ENCODE measurements around the gene CDH4.

CDH4 gene

DNA sequence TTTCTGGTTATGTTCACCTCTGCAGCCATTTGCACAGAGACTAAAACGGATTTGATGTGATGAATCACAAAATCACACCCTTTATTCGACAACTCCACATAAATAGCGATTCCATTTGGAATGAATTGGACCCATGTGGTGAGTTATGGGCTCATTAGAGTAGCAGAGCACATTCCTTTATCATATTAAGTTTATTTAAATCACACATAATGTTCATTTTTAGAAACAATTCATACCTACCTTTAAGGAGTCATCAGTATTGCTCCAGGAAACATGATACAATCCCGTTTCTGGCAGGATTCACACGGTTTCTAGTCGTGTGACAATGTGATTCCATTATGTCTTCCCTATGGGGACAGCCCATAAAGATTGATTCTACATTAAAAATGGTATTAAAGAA lies 303.5 kb downstream of the CDH4 start:
- peaks cover 3% of the 10 kb centered on the region for H3K27me3 ChIP-seq (ENCODE audit: control insufficient read depth, insufficient read depth, low read length)
- no peaks in the 10 kb centered on the region for H3K36me3 ChIP-seq (ENCODE audit: control insufficient read depth, insufficient read depth, low read length)
- no peak overlapping the region for H3K9ac ChIP-seq (ENCODE audit: low read depth, low read length)
- H3K4me3 ChIP-seq (ENCODE audit: low read depth, low read length) = no peak overlapping the region
- no peaks in the 10 kb centered on the region for H3K4me1 ChIP-seq (ENCODE audit: control insufficient read depth, insufficient read depth, low read length)
- peaks cover 3% of the 10 kb centered on the region for H3K9me3 ChIP-seq (ENCODE audit: control insufficient read depth, insufficient read depth, low read length)

GRCh38 chr20:61556111-61556510 lies 304.1 kb downstream of the CDH4 start:
- peaks cover 3% of the 10 kb centered on the region for H3K27me3 ChIP-seq (ENCODE audit: control insufficient read depth, insufficient read depth, low read length)
- H3K4me1 ChIP-seq (ENCODE audit: control insufficient read depth, insufficient read depth, low read length) = no peaks in the 10 kb centered on the region
- peaks cover 3% of the 10 kb centered on the region for H3K9me3 ChIP-seq (ENCODE audit: control insufficient read depth, insufficient read depth, low read length)
- no peaks in the 10 kb centered on the region for H3K36me3 ChIP-seq (ENCODE audit: control insufficient read depth, insufficient read depth, low read length)
- no peak overlapping the region for H3K4me3 ChIP-seq (ENCODE audit: low read depth, low read length)
- no peak overlapping the region for H3K9ac ChIP-seq (ENCODE audit: low read depth, low read length)

GRCh38 chr20:61556673-61557072 lies 304.6 kb downstream of the CDH4 start:
- no peak overlapping the region for H3K4me3 ChIP-seq (ENCODE audit: low read depth, low read length)

DNA sequence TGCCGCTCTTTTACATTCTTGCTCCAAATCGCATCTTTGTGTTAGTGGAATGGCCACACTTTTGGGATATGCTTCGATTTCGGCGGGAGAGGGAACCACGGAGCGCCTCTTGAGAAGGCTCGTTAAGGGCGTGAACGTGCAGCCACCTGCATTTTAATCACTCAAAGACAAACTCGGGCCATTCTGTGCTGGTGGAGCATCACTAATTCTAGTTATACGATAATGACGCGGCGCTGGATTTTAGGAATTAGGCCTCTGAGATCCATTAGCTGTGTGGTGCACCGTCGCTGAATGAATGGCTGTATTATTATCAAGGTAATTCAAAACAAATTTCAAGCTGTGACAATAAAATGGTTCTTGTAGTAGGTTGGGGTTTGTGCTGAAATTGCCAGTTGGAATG lies 305.6 kb downstream of the CDH4 start:
- H3K27me3 ChIP-seq (ENCODE audit: control insufficient read depth, insufficient read depth, low read length) = peaks cover 3% of the 10 kb centered on the region
- no peaks in the 10 kb centered on the region for H3K36me3 ChIP-seq (ENCODE audit: control insufficient read depth, insufficient read depth, low read length)
- H3K4me1 ChIP-seq (ENCODE audit: control insufficient read depth, insufficient read depth, low read length) = no peaks in the 10 kb centered on the region
- no peak overlapping the region for H3K9ac ChIP-seq (ENCODE audit: low read depth, low read length)
- H3K4me3 ChIP-seq (ENCODE audit: low read depth, low read length) = no peak overlapping the region
- no peaks in the 10 kb centered on the region for H3K9me3 ChIP-seq (ENCODE audit: control insufficient read depth, insufficient read depth, low read length)

More at GRCh38 chr20:61556673-61557072, 304.6 kb downstream of the CDH4 start:
- no peaks in the 10 kb centered on the region for H3K36me3 ChIP-seq (ENCODE audit: control insufficient read depth, insufficient read depth, low read length)
- H3K27me3 ChIP-seq (ENCODE audit: control insufficient read depth, insufficient read depth, low read length) = peaks cover 3% of the 10 kb centered on the region
- peaks cover 3% of the 10 kb centered on the region for H3K9me3 ChIP-seq (ENCODE audit: control insufficient read depth, insufficient read depth, low read length)
- no peaks in the 10 kb centered on the region for H3K4me1 ChIP-seq (ENCODE audit: control insufficient read depth, insufficient read depth, low read length)
- H3K9ac ChIP-seq (ENCODE audit: low read depth, low read length) = no peak overlapping the region

- H3K9ac ChIP-seq (ENCODE audit: low read depth, low read length) = no peak overlapping the region
- H3K27me3 ChIP-seq (ENCODE audit: control insufficient read depth, insufficient read depth, low read length) = no peaks in the 10 kb centered on the region
- H3K36me3 ChIP-seq (ENCODE audit: control insufficient read depth, insufficient read depth, low read length) = no peaks in the 10 kb centered on the region
These were observed 306.7 kb downstream of the CDH4 start for GRCh38 chr20:61558726-61559125.

GRCh38 chr20:61559706-61560315 lies 307.8 kb downstream of the CDH4 start:
- H3K4me3 ChIP-seq (ENCODE audit: low read depth, low read length) = no peak overlapping the region
- H3K27me3 ChIP-seq (ENCODE audit: control insufficient read depth, insufficient read depth, low read length) = no peaks in the 10 kb centered on the region
- no peak overlapping the region for H3K9ac ChIP-seq (ENCODE audit: low read depth, low read length)
- H3K4me1 ChIP-seq (ENCODE audit: control insufficient read depth, insufficient read depth, low read length) = no peaks in the 10 kb centered on the region
- H3K9me3 ChIP-seq (ENCODE audit: control insufficient read depth, insufficient read depth, low read length) = no peaks in the 10 kb centered on the region
- H3K36me3 ChIP-seq (ENCODE audit: control insufficient read depth, insufficient read depth, low read length) = no peaks in the 10 kb centered on the region

More at GRCh38 chr20:61558726-61559125, 306.7 kb downstream of the CDH4 start:
- H3K4me1 ChIP-seq (ENCODE audit: control insufficient read depth, insufficient read depth, low read length) = no peaks in the 10 kb centered on the region
- H3K9me3 ChIP-seq (ENCODE audit: control insufficient read depth, insufficient read depth, low read length) = no peaks in the 10 kb centered on the region
- H3K4me3 ChIP-seq (ENCODE audit: low read depth, low read length) = no peak overlapping the region

- no peaks in the 10 kb centered on the region for H3K36me3 ChIP-seq (ENCODE audit: control insufficient read depth, insufficient read depth, low read length)
- H3K4me1 ChIP-seq (ENCODE audit: control insufficient read depth, insufficient read depth, low read length) = no peaks in the 10 kb centered on the region
- H3K27me3 ChIP-seq (ENCODE audit: control insufficient read depth, insufficient read depth, low read length) = no peaks in the 10 kb centered on the region
- H3K9ac ChIP-seq (ENCODE audit: low read depth, low read length) = no peak overlapping the region
- no peaks in the 10 kb centered on the region for H3K9me3 ChIP-seq (ENCODE audit: control insufficient read depth, insufficient read depth, low read length)
- H3K4me3 ChIP-seq (ENCODE audit: low read depth, low read length) = no peak overlapping the region
These were observed 308.3 kb downstream of the CDH4 start for GRCh38 chr20:61560361-61560853.

DNA sequence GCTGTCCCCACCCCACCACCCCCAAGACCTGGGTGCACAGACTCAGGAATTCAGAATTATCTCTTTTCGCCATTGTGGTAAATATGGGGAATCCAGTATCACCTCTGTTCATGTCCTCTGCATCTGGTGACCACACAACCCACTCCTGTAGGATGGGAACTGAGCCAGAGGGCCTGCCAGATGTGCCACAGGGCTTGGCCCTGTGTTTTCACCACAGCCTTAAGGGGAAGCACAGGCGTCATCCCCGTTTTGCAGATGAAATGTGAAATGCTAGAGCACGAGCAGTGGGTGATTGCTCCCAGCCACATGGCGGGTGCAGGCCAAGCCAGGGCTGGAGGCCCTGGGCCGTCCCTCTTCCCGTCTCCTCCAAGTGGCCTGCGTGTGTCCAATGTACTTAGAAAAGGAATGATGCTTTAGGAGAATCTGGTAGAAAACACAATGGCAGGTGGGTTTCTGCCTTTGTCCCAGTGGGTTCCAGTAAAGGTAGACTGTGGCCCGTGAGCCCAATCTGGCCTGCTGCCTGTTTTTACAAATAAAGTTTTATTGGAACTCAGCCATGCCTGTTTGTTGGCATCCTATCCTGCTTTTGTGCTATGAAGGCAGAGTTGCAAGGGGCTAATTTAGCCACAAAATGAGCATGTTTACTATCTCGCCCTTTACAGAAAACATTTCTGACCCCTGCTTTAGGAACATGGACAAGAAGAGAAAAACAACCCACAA lies 309.2 kb downstream of the CDH4 start:
- no peaks in the 10 kb centered on the region for H3K9me3 ChIP-seq (ENCODE audit: control insufficient read depth, insufficient read depth, low read length)
- no peak overlapping the region for H3K9ac ChIP-seq (ENCODE audit: low read depth, low read length)
- H3K36me3 ChIP-seq (ENCODE audit: control insufficient read depth, insufficient read depth, low read length) = no peaks in the 10 kb centered on the region
- H3K4me1 ChIP-seq (ENCODE audit: control insufficient read depth, insufficient read depth, low read length) = no peaks in the 10 kb centered on the region
- no peak overlapping the region for H3K4me3 ChIP-seq (ENCODE audit: low read depth, low read length)
- no peaks in the 10 kb centered on the region for H3K27me3 ChIP-seq (ENCODE audit: control insufficient read depth, insufficient read depth, low read length)

GRCh38 chr20:61562491-61562890 lies 310.4 kb downstream of the CDH4 start:
- Histone ChIP-seq H3K9ac (ENCODE audit: low read depth, low read length) (no peak overlapping the region), H3K4me1 (ENCODE audit: control insufficient read depth, insufficient read depth, low read length) (no peaks in the 10 kb centered on the region), H3K27me3 (ENCODE audit: control insufficient read depth, insufficient read depth, low read length) (no peaks in the 10 kb centered on the region), H3K36me3 (ENCODE audit: control insufficient read depth, insufficient read depth, low read length) (no peaks in the 10 kb centered on the region), H3K9me3 (ENCODE audit: control insufficient read depth, insufficient read depth, low read length) (no peaks in the 10 kb centered on the region), H3K4me3 (ENCODE audit: low read depth, low read length) (no peak overlapping the region)

- H3K4me1 ChIP-seq (ENCODE audit: control insufficient read depth, insufficient read depth, low read length) = no peaks in the 10 kb centered on the region
These were observed 310.9 kb downstream of the CDH4 start for GRCh38 chr20:61562897-61563504.

DNA sequence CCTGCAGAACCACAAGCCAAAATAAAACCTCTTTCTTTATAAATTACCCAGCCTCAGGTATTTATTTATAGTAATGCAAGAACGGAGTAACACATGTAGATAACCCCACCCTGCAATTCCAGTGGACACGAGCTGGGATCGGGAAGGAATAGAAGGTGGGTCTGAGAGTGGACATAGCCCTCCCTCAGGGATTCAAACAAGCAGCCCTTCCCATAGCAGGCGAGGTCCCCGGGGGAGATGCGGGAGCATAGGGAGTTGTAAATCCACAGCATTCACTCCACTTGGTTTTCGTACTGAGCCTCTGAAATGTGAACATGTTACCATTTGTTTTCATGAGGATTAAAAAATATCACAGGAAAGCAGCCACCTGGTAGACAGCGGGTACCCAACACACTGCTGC lies 312.6 kb downstream of the CDH4 start:
- Histone ChIP-seq H3K36me3 (ENCODE audit: control insufficient read depth, insufficient read depth, low read length) (no peaks in the 10 kb centered on the region), H3K4me3 (ENCODE audit: low read depth, low read length) (no peak overlapping the region), H3K4me1 (ENCODE audit: control insufficient read depth, insufficient read depth, low read length) (no peaks in the 10 kb centered on the region), H3K27me3 (ENCODE audit: control insufficient read depth, insufficient read depth, low read length) (no peaks in the 10 kb centered on the region), H3K9me3 (ENCODE audit: control insufficient read depth, insufficient read depth, low read length) (no peaks in the 10 kb centered on the region), H3K9ac (ENCODE audit: low read depth, low read length) (no peak overlapping the region)

More at GRCh38 chr20:61562897-61563504, 310.9 kb downstream of the CDH4 start:
- H3K9me3 ChIP-seq (ENCODE audit: control insufficient read depth, insufficient read depth, low read length) = no peaks in the 10 kb centered on the region
- no peak overlapping the region for H3K4me3 ChIP-seq (ENCODE audit: low read depth, low read length)
- H3K9ac ChIP-seq (ENCODE audit: low read depth, low read length) = no peak overlapping the region
- no peaks in the 10 kb centered on the region for H3K36me3 ChIP-seq (ENCODE audit: control insufficient read depth, insufficient read depth, low read length)
- H3K27me3 ChIP-seq (ENCODE audit: control insufficient read depth, insufficient read depth, low read length) = no peaks in the 10 kb centered on the region

GRCh38 chr20:61565791-61566190 lies 313.7 kb downstream of the CDH4 start:
- H3K27me3 ChIP-seq (ENCODE audit: control insufficient read depth, insufficient read depth, low read length) = no peaks in the 10 kb centered on the region

More at GRCh38 chr20:61565791-61566190, 313.7 kb downstream of the CDH4 start:
- no peaks in the 10 kb centered on the region for H3K4me1 ChIP-seq (ENCODE audit: control insufficient read depth, insufficient read depth, low read length)
- H3K36me3 ChIP-seq (ENCODE audit: control insufficient read depth, insufficient read depth, low read length) = no peaks in the 10 kb centered on the region
- H3K9ac ChIP-seq (ENCODE audit: low read depth, low read length) = no peak overlapping the region
- no peaks in the 10 kb centered on the region for H3K9me3 ChIP-seq (ENCODE audit: control insufficient read depth, insufficient read depth, low read length)
- H3K4me3 ChIP-seq (ENCODE audit: low read depth, low read length) = no peak overlapping the region
